ENCODE measurements around the gene PTPRT.

Gene PTPRT

DNA sequence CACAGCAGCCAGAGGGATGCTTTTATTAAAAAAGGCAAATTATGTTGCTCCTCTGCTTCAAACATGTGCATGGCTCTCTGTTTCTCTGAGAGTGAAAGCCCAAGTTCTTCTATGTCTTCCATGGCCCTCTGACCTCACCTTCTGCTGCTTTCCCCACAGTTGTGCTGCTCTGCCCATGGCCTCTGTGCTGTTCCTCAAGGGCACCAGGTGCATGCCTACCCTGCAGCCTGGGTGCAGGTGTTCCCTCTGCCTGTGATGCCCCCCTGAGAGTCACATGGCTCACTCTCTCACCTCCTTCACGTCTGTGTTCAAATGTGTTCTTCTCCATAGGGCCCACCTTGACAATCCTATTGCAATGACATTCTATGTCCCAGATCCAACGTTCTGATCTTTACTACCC, 1094.5 kb downstream of the PTPRT start:
- DNase-seq (ENCODE audit: low spot score) = no peak
- in situ Hi-C loops (cut with MboI; ENCODE audit: low pct_unique_long_range_greater_than_20kb, low sequenced_read_pairs, unreplicated experiment) = no loop called here
- no peak for TF ChIP-seq CTCF (IDR thresholded peaks at IDR 0.05; ENCODE audit: extremely low read depth, insufficient read depth, missing control alignments)

DNA sequence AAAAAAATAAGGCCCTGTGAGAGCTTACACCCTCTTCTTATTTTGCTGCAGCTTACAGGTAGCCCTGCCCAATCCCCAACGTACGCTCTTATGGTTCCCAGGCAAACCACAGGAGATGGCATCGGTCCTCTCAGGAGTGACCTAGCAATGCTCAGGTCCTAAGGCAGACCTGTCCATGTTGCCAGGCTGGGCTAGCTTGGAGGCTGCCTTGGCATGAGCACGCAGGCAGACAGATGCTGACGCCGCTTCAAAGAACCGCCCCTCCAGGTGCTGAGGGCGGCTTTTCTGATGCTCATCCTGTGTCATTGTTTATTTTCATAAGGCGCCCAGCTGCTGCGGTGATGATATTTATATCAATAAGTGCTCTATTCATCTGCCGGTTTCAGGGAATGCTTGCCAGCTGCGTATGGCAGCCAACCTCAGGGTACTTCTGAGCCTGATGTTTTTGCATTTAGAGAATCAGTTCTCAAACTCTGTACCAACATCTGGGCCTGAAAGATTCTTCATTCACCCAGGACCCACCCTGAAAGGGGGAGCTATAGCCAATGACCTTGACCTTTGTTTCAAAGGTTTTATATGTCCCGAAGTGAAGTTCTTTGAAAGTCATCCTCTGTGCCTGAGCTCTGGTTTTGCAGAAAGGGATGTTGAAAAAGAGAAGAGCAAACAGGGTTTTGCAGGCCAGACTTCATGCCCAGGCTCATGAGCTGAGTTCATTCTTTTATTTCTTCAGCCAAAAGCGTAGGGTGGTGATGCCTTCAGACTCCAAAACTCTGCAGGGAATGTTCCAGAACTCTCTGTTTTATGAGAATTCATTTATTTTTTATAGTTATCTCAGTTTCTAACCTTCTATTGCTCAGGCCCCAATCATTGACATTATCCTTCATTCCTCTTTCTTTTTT, 1095.9 kb downstream of the PTPRT start:
- in situ Hi-C loops (cut with MboI; ENCODE audit: low pct_unique_long_range_greater_than_20kb, low sequenced_read_pairs, unreplicated experiment) = no loop called here
- no peak for TF ChIP-seq CTCF (IDR thresholded peaks at IDR 0.05; ENCODE audit: extremely low read depth, insufficient read depth, missing control alignments)

DNA sequence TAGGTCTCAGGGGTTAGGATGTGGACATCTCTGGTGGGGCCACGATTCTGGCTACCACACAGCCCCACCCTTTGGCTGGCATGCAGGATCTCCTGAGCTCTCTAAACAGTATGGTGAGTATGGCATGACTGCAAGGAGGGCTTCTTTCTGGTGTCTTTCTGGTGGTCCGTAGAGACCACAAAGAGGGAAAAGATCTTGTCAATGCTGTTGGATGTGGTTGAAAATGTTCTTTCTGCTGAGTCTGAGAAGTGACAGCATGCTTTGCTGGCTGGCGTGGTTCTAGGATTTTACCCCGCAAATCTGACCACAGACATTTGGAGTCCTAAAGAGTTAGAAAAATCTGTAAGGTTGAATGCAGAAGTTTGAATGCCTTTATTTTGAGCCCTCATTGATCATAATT, 1096.7 kb downstream of the PTPRT start:
- in situ Hi-C loops (cut with MboI; ENCODE audit: low pct_unique_long_range_greater_than_20kb, low sequenced_read_pairs, unreplicated experiment) = no loop called here
- no peak for TF ChIP-seq CTCF (IDR thresholded peaks at IDR 0.05; ENCODE audit: extremely low read depth, insufficient read depth, missing control alignments)
- DNase-seq (ENCODE audit: low spot score) = no peak

More for the DNA sequence above, 1095.9 kb downstream of the PTPRT start:
- DNase-seq (ENCODE audit: low spot score) = no peak

DNA sequence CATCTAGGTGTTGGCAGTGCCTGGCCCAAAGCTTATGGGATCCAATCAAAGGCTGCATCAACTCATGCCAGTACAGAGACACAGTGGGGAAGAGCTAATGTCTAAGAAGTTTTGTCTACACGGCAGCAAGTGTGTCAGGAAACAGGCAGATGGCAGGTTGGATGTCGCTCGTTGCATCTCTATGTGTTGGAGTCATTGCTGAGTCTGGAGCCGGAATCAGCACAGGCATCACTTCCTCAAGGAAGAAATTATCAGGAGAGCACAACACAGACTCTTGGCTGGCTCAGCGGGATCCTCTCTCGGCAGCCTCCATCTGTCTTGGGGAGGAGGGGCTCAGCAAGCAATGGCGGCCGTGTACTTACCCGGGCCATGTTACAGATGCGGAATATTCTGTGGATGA, 1104.3 kb downstream of the PTPRT start:
- no peak for DNase-seq (ENCODE audit: low spot score)
- no peak for TF ChIP-seq CTCF (IDR thresholded peaks at IDR 0.05; ENCODE audit: extremely low read depth, insufficient read depth, missing control alignments)
- in situ Hi-C loops (cut with MboI; ENCODE audit: low pct_unique_long_range_greater_than_20kb, low sequenced_read_pairs, unreplicated experiment) = no loop called here

- TF ChIP-seq CTCF (IDR thresholded peaks at IDR 0.05; ENCODE audit: extremely low read depth, insufficient read depth, missing control alignments) = no peak
- in situ Hi-C loops (cut with MboI; ENCODE audit: low pct_unique_long_range_greater_than_20kb, low sequenced_read_pairs, unreplicated experiment) = no loop called here
- DNase-seq (ENCODE audit: low spot score) = no peak
These were observed 1106.4 kb downstream of the PTPRT start for GRCh38 chr20:42083280-42083679.

DNA sequence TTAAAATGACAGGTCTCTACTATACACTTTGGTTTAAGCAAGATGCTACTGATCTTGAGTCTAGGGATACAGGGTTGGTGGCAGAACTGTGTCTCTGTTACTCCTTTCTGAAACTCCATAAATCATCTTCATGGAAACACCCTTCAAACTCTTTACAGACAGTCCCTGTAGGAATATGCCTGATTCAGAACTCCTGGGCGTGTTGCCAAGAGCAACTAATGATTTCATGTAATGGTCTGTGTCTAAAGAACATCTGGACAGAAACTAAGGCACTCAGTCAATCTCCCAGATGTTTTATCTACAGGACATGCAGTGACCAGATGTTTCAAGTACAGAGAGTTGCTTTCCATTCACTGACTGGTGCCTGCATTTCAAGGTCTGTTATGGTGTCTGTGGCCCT, 1107.1 kb downstream of the PTPRT start:
- no peak for DNase-seq (ENCODE audit: low spot score)
- in situ Hi-C loops (cut with MboI; ENCODE audit: low pct_unique_long_range_greater_than_20kb, low sequenced_read_pairs, unreplicated experiment) = no loop called here
- no peak for TF ChIP-seq CTCF (IDR thresholded peaks at IDR 0.05; ENCODE audit: extremely low read depth, insufficient read depth, missing control alignments)

Measured in GM13977 (cell line).